Suprapubic skin (tissue), 4 donors: ENCODE data around the gene SMG6. TPM values are rescaled to one million over a fixed set of nuclear protein-coding genes. Genes with fewer than 3 reads are reported as not detected.
"Not testable (repeated sequence)": the region's sequence is repeated elsewhere in the genome, so short reads cannot be mapped to it uniquely, and the experiment has no call there.

ENCODE experiments used
- DNase-seq, 2 donors: peaks; one replicate each; pipeline ENCODE4 v3.0.0-alpha.2; 2019; ENCODE audit warnings: low spot score in 2 of 2
- H3K27ac ChIP-seq: fragments of 200-600 bp; sonication (generic); one replicate; pipeline ENCODE4 v1.5.1; 2019
- H3K27me3 ChIP-seq: fragments of 200-600 bp; sonication (generic); one replicate; pipeline ENCODE4 v1.5.1; 2019
- H3K36me3 ChIP-seq: fragments of 200-600 bp; sonication (generic); one replicate; pipeline ENCODE4 v1.5.1; 2019
- H3K4me1 ChIP-seq: fragments of 200-600 bp; sonication (generic); one replicate; pipeline ENCODE4 v1.5.1; 2019
- H3K4me3 ChIP-seq: fragments of 200-600 bp; sonication (generic); one replicate; pipeline ENCODE4 v1.5.1; 2019; ENCODE audit warnings: mild to moderate bottlenecking
- H3K9me3 ChIP-seq: fragments of 200-600 bp; sonication (generic); one replicate; pipeline ENCODE4 v1.5.1; 2019
- EP300 ChIP-seq: sonication (generic); formaldehyde crosslinking; IDR thresholded peaks from one replicate; pipeline ENCODE4 v1.6.1; 2017; ENCODE audit warnings: antibody characterized with exemption
- POLR2A ChIP-seq, 2 donors: fragments of 450-650 bp; IDR thresholded peaks; one replicate each; pipeline ENCODE4 v1.6.1; 2017; ENCODE audit warnings: antibody characterized with exemption in 2 of 2, mild to moderate bottlenecking in 2 of 2, moderate library complexity in 2 of 2
- POLR2AphosphoS5 ChIP-seq, 3 donors: sonication (generic); formaldehyde crosslinking; IDR thresholded peaks; one replicate each; pipeline ENCODE4 v1.6.1; 2017; ENCODE audit warnings: antibody characterized with exemption in 3 of 3
- WGBS: methylation state at CpG from one replicate; pipeline ENCODE4 v1.1.5; 2018; 5-methylcytosine and 5-hydroxymethylcytosine counted together
- total RNA-seq, 4 donors: library from RNA; depleted of rRNA; stranded (reverse); fragments of >200 nt; gene quantifications; one replicate each; pipeline ENCODE4 v1.1.0, GENCODE V29; 2016
- TF ChIP-seq, protein P1 (sequence below), 2 donors: fragments of 200-600 bp in 1 of 2; fragments of 450-650 bp in 1 of 2; sonication (generic) in 1 of 2; IDR thresholded peaks; one replicate each; pipeline ENCODE4 v1.5.1; 2016 to 2019; ENCODE audit warnings: antibody characterized with exemption in 2 of 2, mild to moderate bottlenecking in 1 of 2, moderate library complexity in 1 of 2

The SMG6 gene
- total RNA-seq, 4 donors from 2014 or later, result 29.6 to 58.6 (median 45.5) TPM

DNA sequence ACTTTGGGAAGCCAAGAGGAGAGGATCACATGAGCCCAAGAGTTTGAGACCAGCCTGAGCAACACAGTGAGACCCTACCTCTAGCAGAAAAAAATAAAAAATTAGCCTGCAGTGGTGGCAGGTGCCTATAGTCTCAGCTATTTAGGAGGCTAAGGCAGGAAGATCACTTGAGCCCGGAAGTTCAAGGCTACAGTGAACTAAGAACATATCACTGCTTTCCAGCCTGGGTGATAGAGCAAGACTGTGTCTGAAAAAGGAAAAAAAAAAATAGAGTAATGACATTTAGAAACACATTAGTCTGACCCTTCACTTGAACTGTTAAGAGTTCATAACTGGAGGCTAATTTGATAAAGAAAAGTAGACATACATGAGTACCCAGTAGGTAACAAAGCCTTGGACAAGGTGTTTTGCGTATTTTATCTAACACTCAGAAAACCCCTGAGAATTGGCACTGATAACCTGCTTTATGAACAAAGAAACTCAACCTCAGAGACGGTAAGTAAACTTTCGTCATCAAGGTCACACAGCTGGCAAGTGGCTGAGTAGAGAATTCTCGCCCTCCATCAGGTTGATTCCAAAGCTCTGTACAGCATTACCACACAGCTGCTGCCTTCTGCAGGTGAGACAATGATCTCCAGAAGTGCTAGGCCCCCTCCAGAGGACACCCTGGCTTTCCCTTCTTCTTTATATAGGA lies 101.1 kb downstream of the SMG6 start:
- 86% methylated on average over 5 of the region's 5 CpGs for whole genome bisulfite sequencing

DNA sequence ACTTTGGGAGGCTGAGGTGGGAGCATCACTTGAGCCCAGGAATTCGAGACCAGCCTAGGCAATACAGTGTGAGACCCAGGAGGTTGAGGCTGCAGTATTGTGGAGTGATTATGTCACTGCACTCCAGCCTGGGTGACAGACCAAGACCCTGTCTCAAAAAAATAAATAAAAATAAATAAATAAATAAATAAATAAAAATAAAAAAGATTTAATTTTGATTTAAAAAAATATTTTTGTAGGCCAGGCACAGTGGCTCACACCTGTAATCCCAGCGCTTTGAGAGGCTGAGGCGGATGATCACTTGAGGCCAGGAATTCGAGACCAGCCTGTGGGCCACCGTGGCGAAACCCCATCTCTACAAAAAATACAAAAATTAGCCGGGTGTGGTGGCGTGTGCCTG lies 104.2 kb downstream of the SMG6 start:
- H3K9me3 ChIP-seq, DNase-seq, H3K27ac ChIP-seq, H3K4me3 ChIP-seq, H3K36me3 ChIP-seq, H3K27me3 ChIP-seq: not testable (repeated sequence)
- WGBS, result 98% methylated on average over 8 of the region's 8 CpGs
- H3K4me1 ChIP-seq, result peaks cover 22% of the 10 kb centered on the region

More for the DNA sequence above, 101.1 kb downstream of the SMG6 start:
- H3K4me1 ChIP-seq, result peaks cover 16% of the 10 kb centered on the region
- peaks cover 6% of the 10 kb centered on the region for H3K36me3 ChIP-seq
- TF ChIP-seq EP300 (no peak), POLR2AphosphoS5 (IDR thresholded peaks at IDR 0.05) (no peak), POLR2A (IDR thresholded peaks at IDR 0.05) (no peak)
- TF ChIP-seq, protein P1, sequence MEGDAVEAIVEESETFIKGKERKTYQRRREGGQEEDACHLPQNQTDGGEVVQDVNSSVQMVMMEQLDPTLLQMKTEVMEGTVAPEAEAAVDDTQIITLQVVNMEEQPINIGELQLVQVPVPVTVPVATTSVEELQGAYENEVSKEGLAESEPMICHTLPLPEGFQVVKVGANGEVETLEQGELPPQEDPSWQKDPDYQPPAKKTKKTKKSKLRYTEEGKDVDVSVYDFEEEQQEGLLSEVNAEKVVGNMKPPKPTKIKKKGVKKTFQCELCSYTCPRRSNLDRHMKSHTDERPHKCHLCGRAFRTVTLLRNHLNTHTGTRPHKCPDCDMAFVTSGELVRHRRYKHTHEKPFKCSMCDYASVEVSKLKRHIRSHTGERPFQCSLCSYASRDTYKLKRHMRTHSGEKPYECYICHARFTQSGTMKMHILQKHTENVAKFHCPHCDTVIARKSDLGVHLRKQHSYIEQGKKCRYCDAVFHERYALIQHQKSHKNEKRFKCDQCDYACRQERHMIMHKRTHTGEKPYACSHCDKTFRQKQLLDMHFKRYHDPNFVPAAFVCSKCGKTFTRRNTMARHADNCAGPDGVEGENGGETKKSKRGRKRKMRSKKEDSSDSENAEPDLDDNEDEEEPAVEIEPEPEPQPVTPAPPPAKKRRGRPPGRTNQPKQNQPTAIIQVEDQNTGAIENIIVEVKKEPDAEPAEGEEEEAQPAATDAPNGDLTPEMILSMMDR (IDR thresholded peaks at IDR 0.05), result no peak
- no peak for DNase-seq
- no peaks in the 10 kb centered on the region for H3K27me3 ChIP-seq
- no peak overlapping the region for H3K27ac ChIP-seq
- no peak overlapping the region for H3K4me3 ChIP-seq
- H3K9me3 ChIP-seq, result no peaks in the 10 kb centered on the region

DNA sequence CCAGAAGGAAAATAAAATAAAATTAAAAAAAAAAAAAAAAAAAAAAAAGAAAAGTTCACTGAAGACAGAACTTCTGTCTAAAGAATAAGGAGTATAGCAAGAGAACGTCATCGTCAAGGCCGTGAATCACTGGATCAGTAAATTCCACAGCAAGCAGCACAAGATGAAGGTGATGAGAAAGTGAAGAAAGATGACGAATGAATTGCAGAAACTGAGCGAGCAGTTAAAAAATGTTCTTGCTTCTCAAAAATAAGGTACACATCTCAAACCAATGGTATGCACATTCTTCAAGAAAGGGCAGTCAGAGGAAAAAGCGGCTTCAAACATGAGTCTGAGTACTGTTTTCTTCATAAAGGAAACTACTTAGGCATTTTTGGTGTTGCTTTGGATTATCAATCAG lies 104.7 kb downstream of the SMG6 start:
- H3K27me3 ChIP-seq, result no peaks in the 10 kb centered on the region
- H3K9me3 ChIP-seq, result no peaks in the 10 kb centered on the region
- no peak overlapping the region for H3K4me3 ChIP-seq
- TF ChIP-seq POLR2A (IDR thresholded peaks at IDR 0.05) (no peak), POLR2AphosphoS5 (IDR thresholded peaks at IDR 0.05) (no peak), EP300 (no peak)
- TF ChIP-seq, protein P1 (IDR thresholded peaks at IDR 0.05), result no peak
- peaks cover 22% of the 10 kb centered on the region for H3K4me1 ChIP-seq
- WGBS, result 91% methylated on average over 6 of the region's 6 CpGs
- H3K36me3 ChIP-seq, result peaks cover 6% of the 10 kb centered on the region
- no peak for DNase-seq
- H3K27ac ChIP-seq, result no peak overlapping the region

DNA sequence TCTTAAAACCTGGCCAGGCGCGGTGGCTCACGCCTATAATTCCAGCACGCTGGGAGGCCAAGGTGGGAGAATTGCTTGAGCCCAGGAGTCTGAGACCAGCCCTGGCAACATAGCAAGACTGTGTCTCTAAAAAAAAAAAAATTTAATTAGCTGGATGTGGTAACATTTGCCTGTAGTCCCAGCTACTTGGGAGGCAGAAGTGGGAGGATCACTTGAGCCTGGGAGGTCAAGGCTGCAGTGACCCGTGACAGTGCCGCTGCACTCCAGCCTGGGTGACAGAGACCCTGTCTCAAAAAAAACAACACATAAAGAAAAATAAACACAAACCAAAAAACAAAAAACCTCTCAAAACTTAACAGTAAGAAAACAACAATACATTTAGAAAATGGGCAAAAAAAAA lies 106.3 kb downstream of the SMG6 start:
- H3K27me3 ChIP-seq, result no peaks in the 10 kb centered on the region
- H3K27ac ChIP-seq, result no peak overlapping the region
- DNase-seq, result no peak
- no peaks in the 10 kb centered on the region for H3K9me3 ChIP-seq
- H3K4me1 ChIP-seq, result peaks cover 22% of the 10 kb centered on the region
- TF ChIP-seq, protein P1 (IDR thresholded peaks at IDR 0.05), result no peak
- no peak for TF ChIP-seq EP300
- TF ChIP-seq POLR2AphosphoS5 (IDR thresholded peaks at IDR 0.05), result no peak
- TF ChIP-seq POLR2A (IDR thresholded peaks at IDR 0.05), result no peak
- no peak overlapping the region for H3K4me3 ChIP-seq
- H3K36me3 ChIP-seq, result peaks cover under 1% of the 10 kb centered on the region
- WGBS, result 85% methylated on average over 6 of the region's 6 CpGs

DNA sequence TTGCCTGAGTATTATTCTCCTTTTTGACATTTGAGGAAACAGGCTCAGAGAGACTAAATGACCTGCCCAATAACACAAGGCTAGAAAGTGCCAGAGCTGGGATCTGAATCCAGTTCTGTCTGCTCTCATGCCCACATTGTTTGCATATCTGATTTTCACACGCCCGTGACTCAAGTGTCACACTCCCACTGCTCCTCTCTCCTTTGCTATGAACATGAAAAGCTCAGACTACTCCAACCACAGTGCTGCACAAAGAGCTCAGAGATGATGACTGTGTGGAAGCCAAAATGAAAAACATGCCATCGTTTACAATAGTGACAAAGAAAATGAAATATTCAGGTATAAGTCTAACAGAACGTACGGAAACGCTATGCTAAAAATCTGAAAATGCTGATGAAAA lies 107.9 kb downstream of the SMG6 start:
- H3K9me3 ChIP-seq, result no peaks in the 10 kb centered on the region
- no peak overlapping the region for H3K27ac ChIP-seq
- WGBS, result 76% methylated on average over 6 of the region's 6 CpGs
- no peak for DNase-seq
- TF ChIP-seq, protein P1 (IDR thresholded peaks at IDR 0.05), result no peak
- no peak for TF ChIP-seq EP300
- TF ChIP-seq POLR2AphosphoS5 (IDR thresholded peaks at IDR 0.05), result no peak
- no peak for TF ChIP-seq POLR2A (IDR thresholded peaks at IDR 0.05)
- H3K36me3 ChIP-seq, result no peaks in the 10 kb centered on the region
- H3K27me3 ChIP-seq, result no peaks in the 10 kb centered on the region
- no peak overlapping the region for H3K4me3 ChIP-seq
- H3K4me1 ChIP-seq, result peaks cover 29% of the 10 kb centered on the region

DNA sequence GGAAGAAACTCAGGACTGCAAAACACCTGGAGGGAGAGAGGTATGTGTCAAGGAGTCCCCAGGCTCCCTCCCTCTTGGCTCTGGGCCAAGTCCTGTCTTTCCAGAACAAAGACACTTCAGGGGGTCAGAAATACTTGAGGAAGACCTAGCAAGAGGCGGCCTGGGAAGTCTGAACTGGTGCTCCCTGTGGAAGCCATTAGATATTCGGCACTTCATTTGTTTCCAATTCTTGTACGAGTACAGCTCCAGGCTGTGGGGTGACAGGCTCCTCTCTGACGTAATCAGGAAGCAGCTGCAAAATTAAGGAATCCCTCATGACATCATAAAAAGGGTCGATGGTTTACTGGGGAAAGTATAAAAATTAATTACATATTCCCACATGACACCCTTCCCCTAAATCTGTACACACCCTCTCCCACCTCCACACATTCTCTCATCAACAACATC lies 108.7 kb downstream of the SMG6 start:
- Histone ChIP-seq H3K4me1 (peaks cover 38% of the 10 kb centered on the region), H3K36me3 (no peaks in the 10 kb centered on the region), H3K9me3 (no peaks in the 10 kb centered on the region), H3K27ac (no peak overlapping the region), H3K27me3 (no peaks in the 10 kb centered on the region), H3K4me3 (no peak overlapping the region)
- TF ChIP-seq POLR2AphosphoS5 (IDR thresholded peaks at IDR 0.05) (no peak), POLR2A (IDR thresholded peaks at IDR 0.05) (no peak), EP300 (no peak)
- TF ChIP-seq, protein P1 (IDR thresholded peaks at IDR 0.05), result no peak
- DNase-seq, result no peak
- 61% methylated on average over 5 of the region's 5 CpGs for WGBS
